Naive thymus-derived CD8-positive, alpha-beta T cell (primary cell): ENCODE data around the gene D2HGDH. TPM values are rescaled to one million over a fixed set of nuclear protein-coding genes. Genes with fewer than 3 reads are reported as not detected.

Experiments used
- ATAC-seq, 2 donors: fragments of 150-1000 bp; cut with Tn5 transposase in 1 of 2; sonication (Bioruptor Pico), chemical (Tn5 transposase) in 1 of 2; 1 replicate in 1 of 2; 2 replicates in 1 of 2; pipeline ENCODE4 v1.10.0; 2021; ENCODE audit warnings: mild to moderate bottlenecking in 2 of 2, moderate library complexity in 2 of 2
- POLR2A ChIA-PET: fragments of 350-600 bp; sonication (Branson Sonifier 250); formaldehyde crosslinking; loops from one replicate; lab custom pipeline; 2021; ENCODE audit warnings: antibody characterized with exemption; lab: Charles Lee
- DNase-seq, 10 donors: peaks; one replicate each; pipeline versions ENCODE4 v3.0.0 to v3.0.0-alpha.2; 2020 to 2022
- H3K27ac Mint-ChIP-seq, 10 donors: one replicate each; pipeline ENCODE4 v1.8.0; 2020 to 2022; ENCODE audit warnings: mild to moderate bottlenecking in 10 of 10, mixed read lengths in 10 of 10, moderate library complexity in 4 of 10, inconsistent platforms in 1 of 10
- H3K27me3 Mint-ChIP-seq, 5 donors: one replicate each; pipeline ENCODE4 v1.8.0; 2021 to 2022; ENCODE audit warnings: mixed read lengths in 5 of 5
- H3K36me3 Mint-ChIP-seq, 3 donors: one replicate each; pipeline ENCODE4 v1.8.0; 2020 to 2022; ENCODE audit warnings: mixed read lengths in 3 of 3, mild to moderate bottlenecking in 2 of 3, inconsistent platforms in 1 of 3
- H3K4me1 Mint-ChIP-seq, 4 donors: one replicate each; pipeline ENCODE4 v1.8.0; 2021 to 2022; ENCODE audit warnings: mixed read lengths in 4 of 4
- H3K4me3 Mint-ChIP-seq, 10 donors: one replicate each; pipeline ENCODE4 v1.8.0; 2020 to 2022; ENCODE audit warnings: mild to moderate bottlenecking in 10 of 10, mixed read lengths in 10 of 10, moderate library complexity in 6 of 10, inconsistent platforms in 1 of 10
- H3K9me3 Mint-ChIP-seq, 9 donors: one replicate each; pipeline ENCODE4 v1.8.0; 2020 to 2022; ENCODE audit warnings: mixed read lengths in 9 of 9, mild to moderate bottlenecking in 3 of 9, inconsistent platforms in 1 of 9, moderate library complexity in 1 of 9
- polyA plus RNA-seq, 3 donors: library from polyadenylated mRNA; unstranded; fragments of 300-500 nt; fragmentation: Illumina TruSeq; gene quantifications; one replicate each; pipeline ENCODE4 v1.2.3, GENCODE V29; 2021
- total RNA-seq, 8 experiments: library from RNA in 2 of 8; stranded (reverse) in 2 of 8; gene quantifications; one replicate each; pipeline ENCODE4 v1.2.3 and lab custom pipeline; 2021 to 2026

D2HGDH gene
- total RNA-seq = 10 to 100 TPM; 47.6 to 51.6 TPM
- 1 to 10 TPM; 1.5 to 6.8 (median 2.7) TPM for polyA plus RNA-seq
- 26.5 to 51.2 (median 39.3) reads per million in 6 experiments for total RNA-seq (lab: John Stamatoyannopoulos, UW)

GRCh38 chr2:241734467-241735208, at the start of gene D2HGDH:
Gene D2HGDH, plus strand, starts transcription at chr2:241734630. Its CDS starts 595 bp downstream, at chr2:241735225.
- peak; percentile 85 to 90 for ATAC-seq
- Mint-ChIP-seq H3K27ac (peak within 1 kb of the TSS in 9 of 10 donors; percentile 38 to 91 (median 86)), H3K27me3 (no peaks in the 10 kb centered on the region), H3K4me3 (peak within 1 kb of the TSS; percentile 73 to 88 (median 82)), H3K4me1 (peaks cover 10 to 45% (median 28%) of the 10 kb centered on the region in 4 donors), H3K9me3 (no peaks in the 10 kb centered on the region), H3K36me3 (no peaks in the 10 kb centered on the region)
- DNase-seq = peak; percentile 81 to 98 (median 93)
- POLR2A ChIA-PET = interaction anchor here (0.7 to 3.0 kb wide), 8 partner anchors 32 to 1113 kb away, joined by 3 to 44 read pairs (median 6); partner anchors contain the start of genes ATG4B, DTYMK, ING5 and THAP4

- peaks cover 10 to 32% (median 29%) of the 10 kb centered on the region in 4 donors for H3K4me1 Mint-ChIP-seq
- no peaks in the 10 kb centered on the region for H3K27me3 Mint-ChIP-seq
- H3K9me3 Mint-ChIP-seq = no peaks in the 10 kb centered on the region
- peak overlapping the region in 9 of 10 donors; percentile 8 to 90 (median 83) for H3K27ac Mint-ChIP-seq
- POLR2A ChIA-PET = interaction anchor here (0.5 to 4.3 kb wide), 14 partner anchors 9 to 371 kb away, joined by 3 to 116 read pairs (median 4); partner anchors contain the start of genes ATG4B, D2HGDH, HDLBP and ING5
- peak overlapping the region; percentile 70 to 96 (median 88) for H3K4me3 Mint-ChIP-seq
- DNase-seq (no peak), ATAC-seq (peak in 1 of 2 donors; percentile 2)
- H3K36me3 Mint-ChIP-seq = peaks cover 0 to 19% (median 0%) of the 10 kb centered on the region in 3 donors
Observed at GRCh38 chr2:241686324-241686649, 48.1 kb upstream of the D2HGDH start.

GRCh38 chr2:241686650-241687425, 47.6 kb upstream of the D2HGDH start, which contains the start of gene DTYMK:
Gene DTYMK, minus strand, starts transcription at chr2:241686815. Its CDS starts 32 bp downstream, at chr2:241686783.
- Mint-ChIP-seq H3K27ac (peak within 1 kb of the TSS; percentile 75 to 97 (median 88)), H3K27me3 (no peaks in the 10 kb centered on the region), H3K36me3 (peaks cover 0 to 19% (median 0%) of the 10 kb centered on the region in 3 donors), H3K4me1 (peaks cover 10 to 34% (median 29%) of the 10 kb centered on the region in 4 donors), H3K9me3 (no peaks in the 10 kb centered on the region), H3K4me3 (peak within 1 kb of the TSS; percentile 85 to 96 (median 90))
- POLR2A ChIA-PET = interaction anchor here (0.5 to 4.3 kb wide), 13 partner anchors 9 to 372 kb away, joined by 3 to 116 read pairs (median 4); partner anchors contain the start of genes ATG4B, D2HGDH, HDLBP and ING5
- peak; percentile 93 to 96 for ATAC-seq
- peak; percentile 91 to 98 (median 95) for DNase-seq

GRCh38 chr2:241689306-241689705, 45.1 kb upstream of the D2HGDH start:
- DNase-seq = peak in 3 of 10 donors; percentile 25 to 77 (median 31)
- POLR2A ChIA-PET = interaction anchor here (0.6 to 4.3 kb wide), 2 partner anchors 11 to 61 kb away, joined by 7 to 116 read pairs; partner anchors contain the start of gene ING5
- no peaks in the 10 kb centered on the region for H3K27me3 Mint-ChIP-seq
- peak overlapping the region in 7 of 10 donors; percentile 9 to 87 (median 69) for H3K4me3 Mint-ChIP-seq
- peaks cover 10 to 34% (median 29%) of the 10 kb centered on the region in 4 donors for H3K4me1 Mint-ChIP-seq
- H3K36me3 Mint-ChIP-seq = peaks cover 0 to 26% (median 0%) of the 10 kb centered on the region in 3 donors
- H3K27ac Mint-ChIP-seq = peak overlapping the region in 5 of 10 donors; percentile 37 to 96 (median 81)
- no peaks in the 10 kb centered on the region for H3K9me3 Mint-ChIP-seq
- ATAC-seq = peak in 1 of 2 donors; percentile 14

GRCh38 chr2:241690202-241690717, 44.2 kb upstream of the D2HGDH start:
- Mint-ChIP-seq H3K4me3 (peak overlapping the region in 1 of 10 donors; percentile 2), H3K27me3 (no peaks in the 10 kb centered on the region), H3K4me1 (peaks cover 10 to 34% (median 29%) of the 10 kb centered on the region in 4 donors), H3K9me3 (no peaks in the 10 kb centered on the region), H3K27ac (peak overlapping the region in 5 of 10 donors; percentile 8 to 92 (median 71)), H3K36me3 (peaks cover 0 to 33% (median 0%) of the 10 kb centered on the region in 3 donors)
- POLR2A ChIA-PET = no interaction called here
- no peak for DNase-seq
- no peak for ATAC-seq

GRCh38 chr2:241692448-241692847, 42.0 kb upstream of the D2HGDH start:
- no peak for ATAC-seq
- DNase-seq = no peak
- Mint-ChIP-seq H3K27ac (peak overlapping the region in 1 of 10 donors; percentile 15), H3K4me1 (peaks cover 10 to 26% (median 22%) of the 10 kb centered on the region in 4 donors), H3K27me3 (no peaks in the 10 kb centered on the region), H3K9me3 (no peaks in the 10 kb centered on the region), H3K36me3 (peaks cover 0 to 39% (median 1%) of the 10 kb centered on the region in 3 donors), H3K4me3 (no peak overlapping the region)
- POLR2A ChIA-PET = interaction anchor here (0.5 to 1.5 kb wide), 4 partner anchors 10 to 374 kb away, joined by 3 to 6 read pairs (median 4); partner anchors contain the start of gene ING5

GRCh38 chr2:241695651-241696050, 38.8 kb upstream of the D2HGDH start:
- H3K4me3 Mint-ChIP-seq = no peak overlapping the region
- no peaks in the 10 kb centered on the region for H3K9me3 Mint-ChIP-seq
- no peaks in the 10 kb centered on the region for H3K27me3 Mint-ChIP-seq
- POLR2A ChIA-PET = interaction anchor here (1.2 kb wide), 1 partner anchor 9 kb away, joined by 4 read pairs; the partner anchor contains the start of gene DTYMK
- H3K36me3 Mint-ChIP-seq = peaks cover 0 to 30% (median 1%) of the 10 kb centered on the region in 3 donors
- ATAC-seq (no peak), DNase-seq (no peak)
- H3K27ac Mint-ChIP-seq = peak overlapping the region in 2 of 10 donors; percentile 14 to 67
- peaks cover under 1 to 13% (median 6%) of the 10 kb centered on the region in 4 donors for H3K4me1 Mint-ChIP-seq

GRCh38 chr2:241701149-241701398, 33.4 kb upstream of the D2HGDH start:
- DNase-seq (no peak), ATAC-seq (no peak)
- H3K9me3 Mint-ChIP-seq = no peaks in the 10 kb centered on the region
- POLR2A ChIA-PET = interaction anchor here (0.6 to 7.1 kb wide), 11 partner anchors 9 to 593 kb away, joined by 3 to 116 read pairs (median 5); partner anchors contain the start of genes D2HGDH, DTYMK, HDLBP and SEPTIN2
- H3K36me3 Mint-ChIP-seq = peaks cover 5 to 15% (median 6%) of the 10 kb centered on the region in 3 donors
- H3K27me3 Mint-ChIP-seq = no peaks in the 10 kb centered on the region
- H3K4me3 Mint-ChIP-seq = peak overlapping the region; percentile 80 to 94 (median 91)
- H3K4me1 Mint-ChIP-seq = peaks cover 16 to 33% (median 25%) of the 10 kb centered on the region in 4 donors
- peak overlapping the region; percentile 54 to 95 (median 90) for H3K27ac Mint-ChIP-seq

GRCh38 chr2:241701399-241702154, 32.9 kb upstream of the D2HGDH start, which contains the start of gene ING5:
Gene ING5, plus strand, starts transcription at chr2:241702039. Its CDS starts 27 bp downstream, at chr2:241702066.
- Mint-ChIP-seq H3K36me3 (peaks cover 6 to 20% (median 10%) of the 10 kb centered on the region in 3 donors), H3K4me1 (peaks cover 17 to 34% (median 26%) of the 10 kb centered on the region in 4 donors), H3K27ac (peak within 1 kb of the TSS; percentile 81 to 95 (median 92)), H3K27me3 (no peaks in the 10 kb centered on the region), H3K9me3 (no peaks in the 10 kb centered on the region), H3K4me3 (peak within 1 kb of the TSS; percentile 80 to 94 (median 91))
- ATAC-seq (peak; percentile 74 to 77), DNase-seq (peak; percentile 88 to 99 (median 96))
- POLR2A ChIA-PET = interaction anchor here (0.5 to 7.1 kb wide), 20 partner anchors 8 to 1140 kb away, joined by 3 to 116 read pairs (median 5); partner anchors contain the start of genes ATG4B, D2HGDH, DTYMK and HDLBP

GRCh38 chr2:241702155-241703031, 32.0 kb upstream of the D2HGDH start:
- peak; percentile 81 to 96 (median 90) for DNase-seq
- Mint-ChIP-seq H3K27me3 (no peaks in the 10 kb centered on the region), H3K4me1 (peaks cover 16 to 34% (median 26%) of the 10 kb centered on the region in 4 donors), H3K9me3 (no peaks in the 10 kb centered on the region), H3K4me3 (peak overlapping the region; percentile 76 to 92 (median 84)), H3K36me3 (peaks cover 6 to 28% (median 19%) of the 10 kb centered on the region in 3 donors), H3K27ac (peak overlapping the region; percentile 66 to 93 (median 88))
- POLR2A ChIA-PET = interaction anchor here (0.6 to 7.1 kb wide), 16 partner anchors 11 to 1141 kb away, joined by 3 to 116 read pairs (median 6); partner anchors contain the start of genes ATG4B, D2HGDH, DTYMK and HDLBP
- ATAC-seq = peak; percentile 73 to 75
